Liver (tissue), 9 donors: ENCODE results near the gene UGT3A1. TPM values are rescaled to one million over a fixed set of nuclear protein-coding genes. Genes with fewer than 3 reads are reported as not detected.

ENCODE experiments used
- DNase-seq: peaks from one replicate; pipeline ENCODE4 v3.0.0-alpha.2; 2017; ENCODE audit warnings: low spot score
- H3K27ac ChIP-seq, 2 donors: one replicate each; pipeline ENCODE4 v1.7.0; 2013; ENCODE audit warnings: inconsistent platforms in 2 of 2, low read length in 2 of 2, control low read depth in 1 of 2, low read depth in 1 of 2, mild to moderate bottlenecking in 1 of 2
- H3K27me3 ChIP-seq, 4 donors: one replicate each; pipeline versions ENCODE4 v1.6.1 to v1.7.0; 2013; ENCODE audit warnings: low read length in 3 of 4, inconsistent platforms in 1 of 4, mild to moderate bottlenecking in 1 of 4, moderate library complexity in 1 of 4; ENCODE audit not compliant: control insufficient read depth in 4 of 4, insufficient read depth in 4 of 4
- H3K36me3 ChIP-seq, 4 donors: one replicate each; pipeline versions ENCODE4 v1.6.1 to v1.7.0; 2013; ENCODE audit warnings: low read length in 3 of 4, mild to moderate bottlenecking in 3 of 4, low read depth in 1 of 4, moderate library complexity in 1 of 4; ENCODE audit not compliant: control insufficient read depth in 4 of 4, insufficient read depth in 3 of 4
- H3K4me1 ChIP-seq, 4 donors: one replicate each; pipeline versions ENCODE4 v1.6.1 to v1.7.0; 2013; ENCODE audit warnings: low read length in 3 of 4, mild to moderate bottlenecking in 3 of 4, moderate library complexity in 1 of 4; ENCODE audit not compliant: control insufficient read depth in 4 of 4, insufficient read depth in 4 of 4
- H3K4me3 ChIP-seq, 3 donors: one replicate each; pipeline versions ENCODE4 v1.6.1 to v1.7.0; 2013; ENCODE audit warnings: low read length in 3 of 3, control low read depth in 1 of 3, low read depth in 1 of 3, mild to moderate bottlenecking in 1 of 3
- H3K9ac ChIP-seq, 2 donors: one replicate each; pipeline ENCODE4 v1.7.0; 2013; ENCODE audit warnings: low read length in 2 of 2, mild to moderate bottlenecking in 2 of 2, moderate library complexity in 2 of 2, control low read depth in 1 of 2, low read depth in 1 of 2
- H3K9me3 ChIP-seq, 4 donors: one replicate each; pipeline versions ENCODE4 v1.6.1 to v1.7.0; 2013; ENCODE audit warnings: low read length in 3 of 4; ENCODE audit not compliant: control insufficient read depth in 4 of 4
- ATF3 ChIP-seq: IDR thresholded peaks from 2 replicates; pipeline ENCODE4 v1.6.1; 2016; ENCODE audit warnings: antibody characterized with exemption
- CTCF ChIP-seq: fragments of 150-350 bp; IDR thresholded peaks from 2 replicates; pipeline ENCODE4 v1.5.1; 2017; ENCODE audit warnings: improper control_type of control experiment, low read depth, low read length; ENCODE audit not compliant: missing input control
- EGR1 ChIP-seq, 2 donors: IDR thresholded peaks; 2 replicates each; pipeline ENCODE4 v1.6.1; 2016 to 2018; ENCODE audit warnings: antibody characterized with exemption in 2 of 2, low read depth in 2 of 2
- FOXA1 ChIP-seq: IDR thresholded peaks from 2 replicates; pipeline ENCODE4 v1.6.1; 2016; ENCODE audit warnings: antibody characterized with exemption
- FOXA2 ChIP-seq: IDR thresholded peaks from 2 replicates; pipeline ENCODE4 v1.6.1; 2016; ENCODE audit warnings: antibody characterized with exemption
- GABPA ChIP-seq, 2 donors: IDR thresholded peaks in 1 of 2; conservative IDR thresholded peaks in 1 of 2; 2 replicates each; pipeline ENCODE4 v1.6.1; 2016; ENCODE audit warnings: antibody characterized with exemption in 2 of 2, mild to moderate bottlenecking in 1 of 2, moderate library complexity in 1 of 2
- HNF4A ChIP-seq, 2 donors: conservative IDR thresholded peaks; 2 replicates each; pipeline ENCODE4 v1.6.1; 2016; ENCODE audit warnings: antibody characterized with exemption in 2 of 2, mild to moderate bottlenecking in 2 of 2
- HNF4G ChIP-seq: IDR thresholded peaks from 2 replicates; pipeline ENCODE4 v1.6.1; 2016; ENCODE audit warnings: antibody characterized with exemption
- JUND ChIP-seq, 2 donors: IDR thresholded peaks; 2 replicates each; pipeline ENCODE4 v1.6.1; 2016; ENCODE audit warnings: antibody characterized with exemption in 2 of 2
- MAX ChIP-seq: IDR thresholded peaks from 2 replicates; pipeline ENCODE4 v1.6.1; 2016; ENCODE audit warnings: antibody characterized with exemption
- NR2F2 ChIP-seq: IDR thresholded peaks from 2 replicates; pipeline ENCODE4 v1.6.1; 2016; ENCODE audit warnings: antibody characterized with exemption
- RAD21 ChIP-seq, 2 donors: IDR thresholded peaks; 2 replicates each; pipeline ENCODE4 v1.6.1; 2016; ENCODE audit warnings: antibody characterized with exemption in 2 of 2, mild to moderate bottlenecking in 2 of 2
- REST ChIP-seq: IDR thresholded peaks from 2 replicates; pipeline ENCODE4 v1.6.1; 2016; ENCODE audit warnings: antibody characterized with exemption, mild to moderate bottlenecking
- RXRA ChIP-seq, 2 donors: IDR thresholded peaks; 2 replicates each; pipeline ENCODE4 v1.6.1; 2017 to 2018; ENCODE audit warnings: antibody characterized with exemption in 2 of 2, mild to moderate bottlenecking in 1 of 2
- SP1 ChIP-seq: IDR thresholded peaks from 2 replicates; pipeline ENCODE4 v1.6.1; 2018; ENCODE audit warnings: antibody characterized with exemption, mild to moderate bottlenecking
- TAF1 ChIP-seq: conservative IDR thresholded peaks from 2 replicates; pipeline ENCODE4 v1.6.1; 2016; ENCODE audit warnings: antibody characterized with exemption, mild to moderate bottlenecking
- YY1 ChIP-seq: IDR thresholded peaks from 2 replicates; pipeline ENCODE4 v1.6.1; 2016; ENCODE audit warnings: antibody characterized with exemption, mild to moderate bottlenecking
- ZBTB33 ChIP-seq: IDR thresholded peaks from 2 replicates; pipeline ENCODE4 v1.6.1; 2016; ENCODE audit warnings: antibody characterized with exemption
- WGBS: extraction: QIAGEN DNeasy Blood & Tissue Kit; methylation state at CpG from one replicate; pipeline ENCODE4 v1.1.7; 2013; 5-methylcytosine and 5-hydroxymethylcytosine counted together
- polyA plus RNA-seq, 2 donors: library from polyadenylated mRNA; stranded (reverse) in 1 of 2; unstranded in 1 of 2; fragments of 200-250 nt in 1 of 2; fragments of >200 nt in 1 of 2; fragmentation: Nextera tagmentation in 1 of 2; extraction: Ambion mirVana in 1 of 2; gene quantifications; one replicate each; pipeline versions ENCODE4 v1.2.1 to v1.2.3, GENCODE V29; 2013 to 2015
- total RNA-seq, 2 donors: library from RNA; depleted of rRNA; stranded (reverse); fragments of >200 nt; gene quantifications; one replicate each; pipeline ENCODE4 v1.2.3, GENCODE V29; 2014
- donor health status: healthy.
- donor health status: healthy.
- donor health status: healthy.
- donor health status: healthy.
- donor health status: healthy.

UGT3A1 gene
- total and polyA plus RNA-seq, 4 donors: 0.28 to 60.6 (median 21.0) TPM

- no peak for DNase-seq
- H3K4me1 ChIP-seq: peaks cover 0 to 5% (median 0%) of the 10 kb centered on the region in 4 donors
- H3K27ac ChIP-seq: no peak overlapping the region
- no peaks in the 10 kb centered on the region for H3K9me3 ChIP-seq
- H3K4me3 ChIP-seq: no peak overlapping the region
- WGBS: 73% methylated on average over 9 of the region's 9 CpGs
- H3K36me3 ChIP-seq: peaks cover 2 to 19% (median 16%) of the 10 kb centered on the region in 4 donors
- TF ChIP-seq HNF4G (no peak), FOXA1 (no peak), NR2F2 (no peak), YY1 (no peak), JUND (IDR thresholded peaks at IDR 0.05) (no peak), GABPA (IDR thresholded peaks at IDR 0.05 in 1 of 2, conservative IDR thresholded peaks at IDR 0.05 in 1 of 2) (no peak), REST (no peak), HNF4A (conservative IDR thresholded peaks at IDR 0.05) (no peak), ATF3 (no peak), EGR1 (IDR thresholded peaks at IDR 0.05; ENCODE audit: low read depth in 2 of 2) (no peak), SP1 (no peak), ZBTB33 (no peak), RXRA (IDR thresholded peaks at IDR 0.05) (no peak), FOXA2 (no peak), TAF1 (no peak), RAD21 (IDR thresholded peaks at IDR 0.05) (no peak), MAX (no peak), CTCF (no peak)
- H3K27me3 ChIP-seq: no peaks in the 10 kb centered on the region
- no peak overlapping the region for H3K9ac ChIP-seq
Observed at GRCh38 chr5:35954175-35954574, 37.0 kb downstream of the UGT3A1 start.
